ENCODE measurements around the gene FNDC11.
"Not testable (repeated sequence)": the region's sequence is repeated elsewhere in the genome, so short reads cannot be mapped to it uniquely, and the experiment has no call there.

The FNDC11 gene

DNA sequence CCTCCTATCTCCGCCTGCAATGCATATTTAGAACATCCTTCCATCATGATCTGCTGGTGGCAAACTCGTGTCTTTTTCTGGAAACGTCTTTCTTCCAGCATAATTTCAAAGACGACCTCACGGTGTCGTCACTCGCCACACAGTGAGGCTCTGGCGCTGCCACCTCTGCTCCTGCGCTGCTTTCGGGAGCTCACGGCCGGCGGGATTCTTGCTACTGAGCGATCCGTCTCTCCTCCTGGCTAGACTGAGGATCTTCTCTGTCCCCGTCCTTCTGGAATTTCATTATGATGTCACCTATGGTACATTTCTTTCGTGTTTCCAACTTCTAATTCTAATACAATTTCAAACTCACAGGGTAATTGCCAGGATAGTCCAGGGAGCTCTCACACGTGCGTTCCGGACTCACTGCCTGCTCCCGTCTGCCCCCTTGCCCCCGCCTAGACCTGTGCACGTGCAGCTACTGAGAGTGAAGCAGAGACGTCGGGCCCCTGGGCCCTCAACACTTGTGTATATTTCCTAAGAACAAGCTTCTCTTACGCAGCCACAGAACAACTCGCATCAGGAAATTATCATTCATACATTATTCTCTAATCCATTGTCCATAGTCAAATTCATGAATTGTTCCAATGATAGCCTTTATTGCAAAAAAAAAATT is 45.6 kb downstream of the FNDC11 start:
- Histone ChIP-seq H3K36me3 (ENCODE audit: control insufficient read depth, insufficient read depth, low read length) (peaks cover 21% of the 10 kb centered on the region), H3K27me3 (replicated peaks; ENCODE audit: control insufficient read depth, insufficient read depth, low read length) (no peaks in the 10 kb centered on the region), H3K4me3 (replicated peaks; ENCODE audit: low read depth, low read length) (no peak overlapping the region)
- no peak for DNase-seq (ENCODE audit: extremely low read depth, insufficient read length)
- TF ChIP-seq, protein P1, sequence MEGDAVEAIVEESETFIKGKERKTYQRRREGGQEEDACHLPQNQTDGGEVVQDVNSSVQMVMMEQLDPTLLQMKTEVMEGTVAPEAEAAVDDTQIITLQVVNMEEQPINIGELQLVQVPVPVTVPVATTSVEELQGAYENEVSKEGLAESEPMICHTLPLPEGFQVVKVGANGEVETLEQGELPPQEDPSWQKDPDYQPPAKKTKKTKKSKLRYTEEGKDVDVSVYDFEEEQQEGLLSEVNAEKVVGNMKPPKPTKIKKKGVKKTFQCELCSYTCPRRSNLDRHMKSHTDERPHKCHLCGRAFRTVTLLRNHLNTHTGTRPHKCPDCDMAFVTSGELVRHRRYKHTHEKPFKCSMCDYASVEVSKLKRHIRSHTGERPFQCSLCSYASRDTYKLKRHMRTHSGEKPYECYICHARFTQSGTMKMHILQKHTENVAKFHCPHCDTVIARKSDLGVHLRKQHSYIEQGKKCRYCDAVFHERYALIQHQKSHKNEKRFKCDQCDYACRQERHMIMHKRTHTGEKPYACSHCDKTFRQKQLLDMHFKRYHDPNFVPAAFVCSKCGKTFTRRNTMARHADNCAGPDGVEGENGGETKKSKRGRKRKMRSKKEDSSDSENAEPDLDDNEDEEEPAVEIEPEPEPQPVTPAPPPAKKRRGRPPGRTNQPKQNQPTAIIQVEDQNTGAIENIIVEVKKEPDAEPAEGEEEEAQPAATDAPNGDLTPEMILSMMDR (IDR thresholded peaks at IDR 0.05; ENCODE audit: insufficient read depth, low read length, poor library complexity, severe bottlenecking), result no peak

DNA sequence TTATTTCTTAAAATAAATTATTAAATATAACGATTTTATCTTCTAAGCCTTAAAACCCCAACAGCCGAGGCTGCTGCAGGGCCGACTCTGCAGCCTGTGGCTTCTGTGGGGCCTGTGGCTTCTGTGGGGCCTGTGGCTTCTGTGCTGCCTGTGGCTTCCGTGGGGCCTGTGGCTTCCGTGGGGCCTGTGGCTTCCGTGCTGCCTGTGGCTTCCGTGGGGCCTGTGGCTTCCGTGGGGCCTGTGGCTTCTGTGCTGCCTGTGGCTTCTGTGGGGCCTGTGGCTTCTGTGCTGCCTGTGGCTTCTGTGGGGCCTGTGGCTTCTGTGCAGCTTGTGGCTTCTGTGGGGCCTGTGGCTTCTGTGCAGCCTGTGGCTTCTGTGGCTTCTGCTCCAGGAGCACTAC is 47.7 kb downstream of the FNDC11 start:
- H3K4me3 ChIP-seq (replicated peaks; ENCODE audit: low read depth, low read length); H3K27me3 ChIP-seq (replicated peaks; ENCODE audit: control insufficient read depth, insufficient read depth, low read length); DNase-seq (ENCODE audit: extremely low read depth, insufficient read length): not testable (repeated sequence)
- H3K36me3 ChIP-seq (ENCODE audit: control insufficient read depth, insufficient read depth, low read length), result peaks cover 18% of the 10 kb centered on the region

DNA sequence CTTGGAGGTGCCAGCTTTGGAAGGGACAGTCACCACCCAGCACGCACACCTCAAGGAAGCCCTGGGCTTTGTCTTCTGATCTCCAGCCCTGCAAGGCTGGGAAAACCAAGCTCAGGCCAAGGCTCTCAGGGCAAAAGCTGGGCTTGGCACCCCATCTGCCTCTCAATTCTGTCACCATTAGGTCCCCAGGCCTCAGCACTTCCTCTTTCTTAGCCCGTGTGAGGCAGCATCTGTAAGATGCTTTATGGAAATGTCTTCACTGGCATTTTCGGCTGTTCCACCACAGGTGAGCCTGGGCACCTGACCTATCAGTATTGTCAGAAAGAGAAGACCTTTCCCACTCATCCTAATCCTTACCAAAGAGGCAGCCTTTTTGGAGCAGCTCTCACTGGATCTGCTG is 48.4 kb downstream of the FNDC11 start:
- no peak overlapping the region for H3K4me3 ChIP-seq (replicated peaks; ENCODE audit: low read depth, low read length)
- no peaks in the 10 kb centered on the region for H3K27me3 ChIP-seq (replicated peaks; ENCODE audit: control insufficient read depth, insufficient read depth, low read length)
- TF ChIP-seq, protein P1 (IDR thresholded peaks at IDR 0.05; ENCODE audit: insufficient read depth, low read length, poor library complexity, severe bottlenecking), result no peak
- no peak for DNase-seq (ENCODE audit: extremely low read depth, insufficient read length)
- H3K36me3 ChIP-seq (ENCODE audit: control insufficient read depth, insufficient read depth, low read length), result peaks cover 18% of the 10 kb centered on the region
